ENCODE data around the gene OSTM1.

Gene OSTM1

DNA sequence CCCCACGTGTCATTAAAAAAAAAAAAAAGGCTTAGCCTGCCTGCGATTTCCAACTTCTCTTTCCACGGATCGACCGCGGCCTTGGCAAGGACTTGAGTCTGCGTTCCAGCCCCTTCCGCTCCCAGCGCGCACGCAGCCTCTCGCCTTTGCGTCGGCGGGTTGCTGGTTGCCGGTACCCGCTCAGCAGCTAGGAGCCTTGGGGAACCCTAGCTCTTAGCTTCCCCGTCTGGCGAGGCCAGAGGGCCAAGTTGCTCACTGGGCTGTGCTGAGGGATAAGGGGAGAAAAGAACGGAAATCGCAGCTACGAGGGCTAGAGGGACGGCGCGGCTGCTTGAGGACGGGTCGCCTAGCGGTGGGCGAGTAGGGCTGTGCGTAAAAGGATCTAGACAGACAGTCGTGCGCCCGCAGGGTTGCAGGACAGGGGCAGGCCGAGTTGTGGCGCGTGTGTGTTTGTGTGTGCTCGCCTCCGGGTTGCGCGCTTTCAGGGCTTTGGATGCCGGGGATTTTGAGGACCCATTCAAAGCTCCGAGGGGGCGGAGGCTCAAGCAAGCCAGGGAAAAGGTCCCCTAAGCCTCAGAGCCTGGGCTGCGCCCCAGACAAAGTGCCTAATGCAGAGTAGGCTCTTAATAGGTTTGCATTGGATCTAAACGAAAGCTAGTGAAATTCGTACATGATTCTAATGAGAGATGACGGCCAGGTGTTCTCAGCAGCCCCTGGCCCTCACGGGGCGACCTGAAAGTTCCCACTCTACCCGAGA, 40.5 kb upstream of the OSTM1 start:
- no peak overlapping the region for H3K27ac Mint-ChIP-seq (ENCODE audit: low read depth)
- H3K4me3 Mint-ChIP-seq: peak overlapping the region; percentile 71
- peaks cover 95% of the 10 kb centered on the region for H3K27me3 Mint-ChIP-seq
- H3K9me3 Mint-ChIP-seq: no peaks in the 10 kb centered on the region
- DNase-seq (ENCODE audit: low spot score in 2 of 2) (no peak), ATAC-seq (replicated peaks; ENCODE audit: extremely low read depth, poor library complexity, severe bottlenecking) (no peak)
- peaks cover 42% of the 10 kb centered on the region for H3K4me1 Mint-ChIP-seq
- H3K36me3 Mint-ChIP-seq (ENCODE audit: insufficient read depth): peaks cover 3% of the 10 kb centered on the region

DNA sequence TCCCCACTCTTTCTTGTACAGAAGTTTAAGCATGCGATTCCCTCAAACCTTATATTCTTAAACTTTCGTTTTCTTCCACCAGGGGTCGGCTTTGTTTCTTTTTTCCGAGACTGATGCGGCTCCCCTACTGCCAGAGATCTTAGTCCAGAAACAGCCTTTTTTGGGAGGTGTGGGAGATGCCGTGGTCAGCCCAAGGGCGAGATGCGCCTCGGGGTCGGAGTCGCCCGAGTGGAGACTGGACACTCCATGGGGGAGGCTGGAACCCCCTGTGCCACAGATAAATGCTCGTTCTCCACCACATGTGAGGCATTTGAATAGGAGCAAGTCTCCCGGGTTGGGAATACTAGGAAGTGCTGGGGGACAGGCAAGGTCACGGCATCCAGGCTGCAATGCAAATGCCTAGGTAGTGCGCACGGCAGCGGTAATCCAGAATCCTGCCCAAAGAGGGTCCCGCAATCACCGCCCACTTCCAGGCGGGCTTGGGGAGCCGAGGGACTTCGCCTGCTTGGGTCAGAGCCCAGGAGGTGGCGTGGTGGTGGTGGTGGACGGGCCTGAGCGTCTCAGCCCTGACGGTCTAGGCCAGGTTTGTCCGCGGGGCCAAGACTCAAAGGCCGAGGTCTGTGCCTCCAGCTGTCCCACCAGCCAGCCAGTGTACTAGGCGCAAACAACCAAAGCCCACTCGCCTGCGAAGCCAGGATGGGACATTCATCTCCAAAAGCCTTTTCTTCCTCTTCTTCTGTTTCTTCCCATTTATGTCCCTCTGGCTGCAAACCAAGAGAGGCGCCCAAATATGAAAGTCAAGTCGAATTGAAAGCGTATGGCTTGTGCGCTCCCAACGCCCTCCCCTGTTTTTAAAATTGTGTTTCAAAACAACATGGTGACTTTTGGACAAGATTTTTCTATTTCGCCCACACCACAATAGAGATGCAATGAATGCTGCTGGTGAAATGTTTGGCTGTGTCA, 39.3 kb upstream of the OSTM1 start:
- ATAC-seq (replicated peaks; ENCODE audit: extremely low read depth, poor library complexity, severe bottlenecking) (no peak), DNase-seq (ENCODE audit: low spot score in 2 of 2) (no peak)
- H3K36me3 Mint-ChIP-seq (ENCODE audit: insufficient read depth): peaks cover 3% of the 10 kb centered on the region
- peaks cover 34% of the 10 kb centered on the region for H3K4me1 Mint-ChIP-seq
- H3K4me3 Mint-ChIP-seq: peak overlapping the region; percentile 71
- H3K9me3 Mint-ChIP-seq: no peaks in the 10 kb centered on the region
- H3K27ac Mint-ChIP-seq (ENCODE audit: low read depth): no peak overlapping the region
- H3K27me3 Mint-ChIP-seq: peaks cover 92% of the 10 kb centered on the region

DNA sequence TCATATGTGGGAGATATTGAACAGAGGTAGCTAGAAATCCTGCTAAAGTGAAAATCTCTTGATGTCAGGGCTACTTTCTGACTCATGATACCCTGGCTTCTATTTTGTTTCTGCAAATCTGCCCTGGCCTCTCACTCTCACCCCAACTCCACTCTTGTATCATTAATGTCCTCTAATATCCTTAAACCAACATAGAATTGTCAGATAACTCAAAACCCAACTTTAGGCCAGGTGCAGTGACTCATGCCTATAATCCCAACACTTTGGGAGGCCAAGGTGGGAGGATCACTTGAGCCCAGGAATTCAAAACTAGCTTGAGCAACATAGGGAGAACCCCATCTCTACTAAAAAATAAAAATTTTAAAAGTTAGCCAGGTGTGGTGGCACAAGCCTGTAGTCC, 33.8 kb upstream of the OSTM1 start:
- DNase-seq (ENCODE audit: low spot score in 2 of 2): no peak
- ATAC-seq (replicated peaks; ENCODE audit: extremely low read depth, poor library complexity, severe bottlenecking): no peak
- H3K36me3 Mint-ChIP-seq (ENCODE audit: insufficient read depth): no peaks in the 10 kb centered on the region
- H3K9me3 Mint-ChIP-seq: no peaks in the 10 kb centered on the region
- no peak overlapping the region for H3K27ac Mint-ChIP-seq (ENCODE audit: low read depth)
- H3K4me3 Mint-ChIP-seq: no peak overlapping the region
- peaks cover 43% of the 10 kb centered on the region for H3K27me3 Mint-ChIP-seq
- H3K4me1 Mint-ChIP-seq: no peaks in the 10 kb centered on the region

DNA sequence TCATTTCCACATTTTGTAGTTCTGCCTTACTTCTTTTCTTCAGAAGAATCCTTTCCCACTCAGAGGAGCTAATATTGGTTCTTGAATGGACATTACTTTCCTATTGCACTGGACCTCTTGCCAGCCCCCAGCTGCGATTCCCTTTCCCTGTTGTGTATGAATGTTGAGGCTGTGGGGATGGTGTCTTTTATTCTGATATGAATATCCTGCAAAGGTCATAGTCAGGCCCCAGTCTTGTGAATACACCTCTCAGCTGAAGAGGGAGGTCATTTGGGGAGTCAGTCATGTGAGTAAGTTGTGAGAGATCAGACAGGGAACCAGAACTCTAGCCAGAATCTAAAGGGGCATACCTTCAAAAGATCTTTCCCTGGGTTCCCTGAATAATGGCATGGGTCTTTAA, 32.6 kb upstream of the OSTM1 start:
- H3K4me3 Mint-ChIP-seq: no peak overlapping the region
- no peak for ATAC-seq (replicated peaks; ENCODE audit: extremely low read depth, poor library complexity, severe bottlenecking)
- no peak for DNase-seq (ENCODE audit: low spot score in 2 of 2)
- peaks cover 30% of the 10 kb centered on the region for H3K27me3 Mint-ChIP-seq
- H3K36me3 Mint-ChIP-seq (ENCODE audit: insufficient read depth): no peaks in the 10 kb centered on the region
- H3K4me1 Mint-ChIP-seq: no peaks in the 10 kb centered on the region
- H3K27ac Mint-ChIP-seq (ENCODE audit: low read depth): no peak overlapping the region
- H3K9me3 Mint-ChIP-seq: no peaks in the 10 kb centered on the region

DNA sequence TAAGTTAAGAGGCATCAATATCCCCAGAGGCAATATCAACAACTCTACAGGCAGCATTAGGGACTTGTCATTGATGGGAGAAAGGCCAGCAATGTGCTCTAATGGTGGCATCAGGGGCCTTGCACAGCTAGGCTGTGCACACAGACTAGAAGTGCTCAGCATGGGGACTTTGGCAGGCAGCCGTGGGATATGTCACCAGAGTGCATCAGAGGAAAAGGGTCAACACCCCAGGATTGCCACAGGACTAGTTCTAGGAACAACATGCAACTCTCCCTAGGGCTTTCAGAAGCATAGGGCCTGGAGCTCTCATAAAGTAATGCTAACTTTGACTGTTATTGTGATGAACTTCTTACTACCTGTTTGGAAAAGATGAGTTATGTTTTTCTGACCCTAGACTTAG, 32.2 kb upstream of the OSTM1 start:
- H3K4me3 Mint-ChIP-seq: no peak overlapping the region
- peaks cover 26% of the 10 kb centered on the region for H3K27me3 Mint-ChIP-seq
- DNase-seq (ENCODE audit: low spot score in 2 of 2) (no peak), ATAC-seq (replicated peaks; ENCODE audit: extremely low read depth, poor library complexity, severe bottlenecking) (no peak)
- no peaks in the 10 kb centered on the region for H3K4me1 Mint-ChIP-seq
- H3K27ac Mint-ChIP-seq (ENCODE audit: low read depth): no peak overlapping the region
- no peaks in the 10 kb centered on the region for H3K9me3 Mint-ChIP-seq
- no peaks in the 10 kb centered on the region for H3K36me3 Mint-ChIP-seq (ENCODE audit: insufficient read depth)

DNA sequence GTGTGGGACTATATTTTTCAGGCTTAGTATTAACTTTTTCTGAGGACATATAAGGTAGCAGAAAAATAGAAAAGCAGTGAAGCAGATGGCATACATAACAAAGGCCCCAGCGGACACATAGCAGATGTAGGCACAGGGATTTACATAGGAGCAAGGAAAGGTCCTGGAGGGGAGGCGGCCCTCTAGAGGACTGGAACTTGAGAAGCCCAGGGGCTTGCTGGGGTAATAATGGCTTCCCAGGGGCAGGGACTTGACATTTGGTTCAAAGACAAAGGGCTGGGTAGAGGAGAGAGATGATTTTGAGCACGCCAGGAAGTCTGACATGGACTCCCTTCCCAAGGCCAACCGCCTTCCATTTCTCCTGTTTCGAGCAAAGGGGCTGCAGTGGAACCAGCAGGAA, 31.7 kb upstream of the OSTM1 start:
- Mint-ChIP-seq H3K27me3 (peaks cover 22% of the 10 kb centered on the region), H3K4me1 (no peaks in the 10 kb centered on the region), H3K9me3 (no peaks in the 10 kb centered on the region), H3K4me3 (no peak overlapping the region), H3K27ac (ENCODE audit: low read depth) (no peak overlapping the region), H3K36me3 (ENCODE audit: insufficient read depth) (no peaks in the 10 kb centered on the region)
- DNase-seq (ENCODE audit: low spot score in 2 of 2) (no peak), ATAC-seq (replicated peaks; ENCODE audit: extremely low read depth, poor library complexity, severe bottlenecking) (no peak)

DNA sequence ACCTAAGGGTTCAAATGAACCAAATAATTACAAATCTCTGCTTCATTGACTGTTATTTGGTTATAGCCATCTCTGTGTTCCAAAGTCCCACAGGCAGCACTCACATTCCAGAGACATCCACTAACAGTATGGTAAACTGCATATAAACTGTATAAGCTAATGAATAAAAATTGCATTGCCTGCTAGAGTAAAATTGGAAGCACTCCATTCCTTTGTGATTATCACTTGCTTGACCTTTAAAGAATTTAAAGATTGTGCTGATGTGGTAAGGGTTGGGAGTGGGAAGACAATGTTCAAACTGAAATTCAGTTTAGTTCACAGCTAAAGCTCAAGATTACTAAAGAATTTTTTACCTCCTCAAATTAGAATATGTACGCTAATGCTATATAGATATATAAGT, 31.0 kb upstream of the OSTM1 start:
- Mint-ChIP-seq H3K9me3 (no peaks in the 10 kb centered on the region), H3K27ac (ENCODE audit: low read depth) (no peak overlapping the region), H3K36me3 (ENCODE audit: insufficient read depth) (no peaks in the 10 kb centered on the region), H3K4me1 (no peaks in the 10 kb centered on the region), H3K27me3 (peaks cover 15% of the 10 kb centered on the region), H3K4me3 (no peak overlapping the region)
- ATAC-seq (replicated peaks; ENCODE audit: extremely low read depth, poor library complexity, severe bottlenecking) (no peak), DNase-seq (ENCODE audit: low spot score in 2 of 2) (no peak)

DNA sequence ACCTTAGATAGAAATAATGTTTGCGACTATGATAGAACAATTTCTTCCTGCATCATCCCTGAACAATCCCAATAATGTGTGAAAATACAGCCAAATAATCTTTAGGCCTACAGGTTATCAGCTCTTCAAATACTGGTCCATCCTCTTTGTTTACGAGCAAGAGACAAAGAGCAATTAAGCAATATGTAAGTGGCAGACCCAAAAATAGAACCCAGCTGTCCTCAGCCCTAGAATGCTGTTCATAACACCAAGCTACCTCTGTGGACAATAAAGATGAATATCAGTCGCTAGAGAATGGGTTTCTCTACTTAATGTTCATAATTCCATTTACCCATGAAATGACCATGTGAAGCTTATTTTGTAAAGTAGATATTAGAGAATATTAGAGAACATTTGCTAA, 28.4 kb upstream of the OSTM1 start:
- no peak overlapping the region for H3K4me3 Mint-ChIP-seq
- H3K9me3 Mint-ChIP-seq: no peaks in the 10 kb centered on the region
- peaks cover 10% of the 10 kb centered on the region for H3K27me3 Mint-ChIP-seq
- H3K4me1 Mint-ChIP-seq: no peaks in the 10 kb centered on the region
- ATAC-seq (replicated peaks; ENCODE audit: extremely low read depth, poor library complexity, severe bottlenecking) (no peak), DNase-seq (ENCODE audit: low spot score in 2 of 2) (no peak)
- H3K36me3 Mint-ChIP-seq (ENCODE audit: insufficient read depth): no peaks in the 10 kb centered on the region
- H3K27ac Mint-ChIP-seq (ENCODE audit: low read depth): no peak overlapping the region

DNA sequence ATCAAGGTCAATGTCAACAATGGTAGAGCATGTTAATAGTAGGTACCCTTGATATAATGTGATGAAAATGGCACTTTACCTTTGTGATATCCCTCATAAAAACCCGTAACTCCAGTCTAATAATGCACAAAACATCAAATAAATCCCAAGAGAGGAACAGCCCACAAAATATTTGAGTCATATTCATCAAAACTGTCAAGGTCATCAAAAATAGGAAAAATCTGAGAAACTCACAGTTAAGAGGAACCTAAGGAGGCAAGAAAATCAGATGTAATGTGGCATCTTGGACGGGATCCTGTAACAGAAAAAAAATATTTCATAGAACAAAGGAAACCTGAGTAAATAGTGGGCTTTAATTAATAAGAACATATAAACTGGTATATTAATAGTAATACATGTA, 25.5 kb upstream of the OSTM1 start:
- Mint-ChIP-seq H3K27me3 (peaks cover 26% of the 10 kb centered on the region), H3K27ac (ENCODE audit: low read depth) (no peak overlapping the region)

DNA sequence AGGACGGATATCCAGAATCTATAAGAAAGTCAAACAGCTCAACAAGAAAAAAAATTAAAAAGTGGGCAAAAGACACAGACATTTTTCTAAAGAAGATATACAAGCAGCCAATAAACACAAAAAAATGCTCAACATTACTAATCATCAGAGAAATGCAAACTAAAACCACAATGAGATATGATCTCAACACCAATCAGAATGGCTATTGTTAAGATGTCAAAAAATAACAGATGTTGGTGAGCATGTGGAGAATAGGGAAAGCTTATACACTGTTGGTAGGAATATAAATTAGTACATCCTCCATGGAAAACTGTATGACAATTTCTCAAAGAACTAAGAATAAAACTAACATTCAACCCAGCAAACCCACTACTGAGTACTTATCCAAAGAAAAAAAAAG, 23.3 kb upstream of the OSTM1 start:
- no peaks in the 10 kb centered on the region for H3K36me3 Mint-ChIP-seq (ENCODE audit: insufficient read depth)
- DNase-seq (ENCODE audit: low spot score in 2 of 2) (no peak), ATAC-seq (replicated peaks; ENCODE audit: extremely low read depth, poor library complexity, severe bottlenecking) (no peak)
- H3K27ac Mint-ChIP-seq (ENCODE audit: low read depth): no peak overlapping the region
- H3K27me3 Mint-ChIP-seq: peaks cover 45% of the 10 kb centered on the region
- no peak overlapping the region for H3K4me3 Mint-ChIP-seq
- H3K9me3 Mint-ChIP-seq: no peaks in the 10 kb centered on the region
- no peaks in the 10 kb centered on the region for H3K4me1 Mint-ChIP-seq

More for the DNA sequence above, 25.5 kb upstream of the OSTM1 start:
- H3K4me1 Mint-ChIP-seq: no peaks in the 10 kb centered on the region
- no peak for DNase-seq (ENCODE audit: low spot score in 2 of 2)
- H3K36me3 Mint-ChIP-seq (ENCODE audit: insufficient read depth): no peaks in the 10 kb centered on the region
- H3K4me3 Mint-ChIP-seq: no peak overlapping the region
- no peak for ATAC-seq (replicated peaks; ENCODE audit: extremely low read depth, poor library complexity, severe bottlenecking)
- H3K9me3 Mint-ChIP-seq: no peaks in the 10 kb centered on the region

DNA sequence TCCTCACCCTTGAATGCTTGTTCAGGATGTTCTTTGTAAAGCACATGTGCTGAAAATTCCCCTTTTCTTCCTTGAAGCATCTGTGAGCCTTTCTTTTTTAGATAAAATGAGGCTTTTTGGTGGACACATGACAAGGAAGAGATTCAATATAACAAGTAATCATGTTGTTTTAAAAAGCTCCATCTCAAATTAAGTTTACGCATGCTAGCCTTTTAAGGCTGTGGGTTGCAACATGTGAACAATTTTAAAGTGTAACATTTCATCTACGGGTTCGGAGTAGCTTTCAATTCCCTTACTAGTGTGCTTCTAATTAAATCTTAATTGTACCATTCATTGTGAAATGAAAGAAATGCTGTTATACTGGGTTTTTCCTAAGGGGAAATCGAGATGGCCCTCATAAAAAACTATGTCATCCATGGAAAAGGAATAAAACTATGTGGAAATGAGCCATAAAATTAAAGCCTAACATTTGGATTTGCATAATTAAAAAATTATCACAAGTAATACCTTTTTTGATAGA, 19.3 kb upstream of the OSTM1 start:
- peaks cover 42% of the 10 kb centered on the region for H3K27me3 Mint-ChIP-seq
- H3K4me3 Mint-ChIP-seq: no peak overlapping the region
- ATAC-seq (replicated peaks; ENCODE audit: extremely low read depth, poor library complexity, severe bottlenecking) (no peak), DNase-seq (ENCODE audit: low spot score in 2 of 2) (no peak)
- H3K9me3 Mint-ChIP-seq: no peaks in the 10 kb centered on the region
- H3K4me1 Mint-ChIP-seq: no peaks in the 10 kb centered on the region
- H3K27ac Mint-ChIP-seq (ENCODE audit: low read depth): no peak overlapping the region
- no peaks in the 10 kb centered on the region for H3K36me3 Mint-ChIP-seq (ENCODE audit: insufficient read depth)

DNA sequence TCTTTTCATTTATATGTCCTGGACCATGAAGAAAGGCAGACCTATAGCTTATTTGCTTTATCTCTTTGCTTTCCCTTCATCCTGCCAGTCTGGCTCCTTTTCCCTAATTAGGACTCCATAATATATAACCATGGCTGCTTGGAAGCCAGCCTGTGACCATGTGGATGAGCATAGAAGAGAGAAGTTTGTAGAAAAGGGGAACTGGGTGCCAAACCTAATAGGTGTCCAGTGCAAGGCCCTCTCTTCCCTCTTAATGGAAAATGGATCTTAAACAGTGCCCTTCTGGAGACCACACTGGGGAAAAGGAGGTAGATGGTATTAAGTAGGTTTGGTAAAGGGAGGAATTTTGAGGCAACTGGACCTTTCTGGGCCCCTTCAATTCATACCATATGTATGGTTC, 16.7 kb upstream of the OSTM1 start:
- ATAC-seq (replicated peaks; ENCODE audit: extremely low read depth, poor library complexity, severe bottlenecking) (no peak), DNase-seq (ENCODE audit: low spot score in 2 of 2) (no peak)
- no peaks in the 10 kb centered on the region for H3K4me1 Mint-ChIP-seq
- no peak overlapping the region for H3K4me3 Mint-ChIP-seq
- no peaks in the 10 kb centered on the region for H3K36me3 Mint-ChIP-seq (ENCODE audit: insufficient read depth)
- no peak overlapping the region for H3K27ac Mint-ChIP-seq (ENCODE audit: low read depth)
- no peaks in the 10 kb centered on the region for H3K9me3 Mint-ChIP-seq
- H3K27me3 Mint-ChIP-seq: peaks cover 63% of the 10 kb centered on the region

DNA sequence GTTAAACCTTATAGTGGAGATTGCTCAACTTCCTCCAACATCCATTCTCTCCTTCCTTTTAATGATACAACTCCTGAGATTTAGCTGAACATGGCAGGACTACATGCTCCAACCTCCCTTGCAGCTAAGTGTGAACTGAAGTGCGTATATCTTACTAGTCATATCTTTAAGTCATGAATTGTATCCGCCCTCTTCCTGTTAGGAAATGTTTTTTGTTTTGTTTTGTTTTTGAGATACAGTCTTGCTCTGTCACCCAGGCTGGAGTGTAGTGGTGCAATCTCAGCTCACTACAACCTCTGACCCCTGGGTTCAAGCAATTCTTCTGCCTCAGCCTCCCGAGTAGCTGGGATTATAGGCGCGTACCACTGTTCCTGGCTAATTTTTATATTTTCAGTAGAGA, 8.8 kb upstream of the OSTM1 start:
- Mint-ChIP-seq H3K36me3 (ENCODE audit: insufficient read depth) (no peaks in the 10 kb centered on the region), H3K4me3 (no peak overlapping the region), H3K27ac (ENCODE audit: low read depth) (no peak overlapping the region), H3K27me3 (peaks cover 81% of the 10 kb centered on the region), H3K9me3 (no peaks in the 10 kb centered on the region), H3K4me1 (no peaks in the 10 kb centered on the region)
- ATAC-seq (replicated peaks; ENCODE audit: extremely low read depth, poor library complexity, severe bottlenecking): no peak
- no peak for DNase-seq (ENCODE audit: low spot score in 2 of 2)

Data from central memory CD8-positive, alpha-beta T cell (primary cell).